Measurements from ENCODE around the gene TMEM175. TPM values are rescaled to one million over a fixed set of nuclear protein-coding genes. Genes with fewer than 3 reads are reported as not detected.

Gene TMEM175
- total and polyA plus RNA-seq, 2 of the 13 experiments (the other 11 are each of a cell fraction or from before 2014, with no cell fraction given) = 5.1 to 9.9 TPM

GRCh38 chr4:987624-988513 is 55.6 kb downstream of the TMEM175 start (continued):
- TF ChIP-seq, protein P1, sequence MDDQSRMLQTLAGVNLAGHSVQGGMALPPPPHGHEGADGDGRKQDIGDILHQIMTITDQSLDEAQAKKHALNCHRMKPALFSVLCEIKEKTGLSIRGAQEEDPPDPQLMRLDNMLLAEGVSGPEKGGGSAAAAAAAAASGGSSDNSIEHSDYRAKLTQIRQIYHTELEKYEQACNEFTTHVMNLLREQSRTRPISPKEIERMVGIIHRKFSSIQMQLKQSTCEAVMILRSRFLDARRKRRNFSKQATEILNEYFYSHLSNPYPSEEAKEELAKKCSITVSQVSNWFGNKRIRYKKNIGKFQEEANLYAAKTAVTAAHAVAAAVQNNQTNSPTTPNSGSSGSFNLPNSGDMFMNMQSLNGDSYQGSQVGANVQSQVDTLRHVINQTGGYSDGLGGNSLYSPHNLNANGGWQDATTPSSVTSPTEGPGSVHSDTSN (CRISPR knock-in tag; IDR thresholded peaks at IDR 0.05; ENCODE audit: borderline replicate concordance) = no peak
- no peak for TF ChIP-seq ZNF510 (CRISPR knock-in tag; IDR thresholded peaks at IDR 0.05; ENCODE audit: low read depth)
- no peak for TF ChIP-seq NCOA2 (CRISPR knock-in tag; IDR thresholded peaks at IDR 0.05)
- TF ChIP-seq PHF20 (CRISPR knock-in tag; IDR thresholded peaks at IDR 0.05) = peak; percentile 4; the same call in 1 of the 2 replicates
- TF ChIP-seq, protein P2, sequence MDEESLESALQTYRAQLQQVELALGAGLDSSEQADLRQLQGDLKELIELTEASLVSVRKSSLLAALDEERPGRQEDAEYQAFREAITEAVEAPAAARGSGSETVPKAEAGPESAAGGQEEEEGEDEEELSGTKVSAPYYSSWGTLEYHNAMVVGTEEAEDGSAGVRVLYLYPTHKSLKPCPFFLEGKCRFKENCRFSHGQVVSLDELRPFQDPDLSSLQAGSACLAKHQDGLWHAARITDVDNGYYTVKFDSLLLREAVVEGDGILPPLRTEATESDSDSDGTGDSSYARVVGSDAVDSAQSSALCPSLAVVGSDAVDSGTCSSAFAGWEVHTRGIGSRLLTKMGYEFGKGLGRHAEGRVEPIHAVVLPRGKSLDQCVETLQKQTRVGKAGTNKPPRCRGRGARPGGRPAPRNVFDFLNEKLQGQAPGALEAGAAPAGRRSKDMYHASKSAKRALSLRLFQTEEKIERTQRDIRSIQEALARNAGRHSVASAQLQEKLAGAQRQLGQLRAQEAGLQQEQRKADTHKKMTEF (CRISPR knock-in tag; IDR thresholded peaks at IDR 0.05) = no peak
- 0 out of 2 replicates have a peak, but pooled peaks have one; percentile 12 for TF ChIP-seq ZSCAN31 (CRISPR knock-in tag; IDR thresholded peaks at IDR 0.05; ENCODE audit: low read depth)
- TF ChIP-seq ZNF615 (CRISPR knock-in tag; IDR thresholded peaks at IDR 0.05; ENCODE audit: borderline replicate concordance) = no peak
- TF ChIP-seq, protein P3, sequence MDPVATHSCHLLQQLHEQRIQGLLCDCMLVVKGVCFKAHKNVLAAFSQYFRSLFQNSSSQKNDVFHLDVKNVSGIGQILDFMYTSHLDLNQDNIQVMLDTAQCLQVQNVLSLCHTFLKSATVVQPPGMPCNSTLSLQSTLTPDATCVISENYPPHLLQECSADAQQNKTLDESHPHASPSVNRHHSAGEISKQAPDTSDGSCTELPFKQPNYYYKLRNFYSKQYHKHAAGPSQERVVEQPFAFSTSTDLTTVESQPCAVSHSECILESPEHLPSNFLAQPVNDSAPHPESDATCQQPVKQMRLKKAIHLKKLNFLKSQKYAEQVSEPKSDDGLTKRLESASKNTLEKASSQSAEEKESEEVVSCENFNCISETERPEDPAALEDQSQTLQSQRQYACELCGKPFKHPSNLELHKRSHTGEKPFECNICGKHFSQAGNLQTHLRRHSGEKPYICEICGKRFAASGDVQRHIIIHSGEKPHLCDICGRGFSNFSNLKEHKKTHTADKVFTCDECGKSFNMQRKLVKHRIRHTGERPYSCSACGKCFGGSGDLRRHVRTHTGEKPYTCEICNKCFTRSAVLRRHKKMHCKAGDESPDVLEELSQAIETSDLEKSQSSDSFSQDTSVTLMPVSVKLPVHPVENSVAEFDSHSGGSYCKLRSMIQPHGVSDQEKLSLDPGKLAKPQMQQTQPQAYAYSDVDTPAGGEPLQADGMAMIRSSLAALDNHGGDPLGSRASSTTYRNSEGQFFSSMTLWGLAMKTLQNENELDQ (CRISPR knock-in tag; IDR thresholded peaks at IDR 0.05; ENCODE audit: borderline replicate concordance) = no peak
- TF ChIP-seq ZNF160 (CRISPR knock-in tag; IDR thresholded peaks at IDR 0.05) = no peak
- TF ChIP-seq KDM6A (CRISPR knock-in tag; IDR thresholded peaks at IDR 0.05; ENCODE audit: low read depth) = no peak
- no peak for TF ChIP-seq ZFP82 (CRISPR knock-in tag; IDR thresholded peaks at IDR 0.05; ENCODE audit: borderline replicate concordance)
- no peak for TF ChIP-seq TCF7 (IDR thresholded peaks at IDR 0.05; ENCODE audit: low read depth)
- no peak; the same call in 1 of the 2 replicates for TF ChIP-seq ZNF768 (CRISPR knock-in tag; IDR thresholded peaks at IDR 0.05)
- no peak for TF ChIP-seq ZMYM2 (CRISPR knock-in tag; IDR thresholded peaks at IDR 0.05)
- no peak for TF ChIP-seq ZNF772 (CRISPR knock-in tag; IDR thresholded peaks at IDR 0.05)
- TF ChIP-seq, protein P4, sequence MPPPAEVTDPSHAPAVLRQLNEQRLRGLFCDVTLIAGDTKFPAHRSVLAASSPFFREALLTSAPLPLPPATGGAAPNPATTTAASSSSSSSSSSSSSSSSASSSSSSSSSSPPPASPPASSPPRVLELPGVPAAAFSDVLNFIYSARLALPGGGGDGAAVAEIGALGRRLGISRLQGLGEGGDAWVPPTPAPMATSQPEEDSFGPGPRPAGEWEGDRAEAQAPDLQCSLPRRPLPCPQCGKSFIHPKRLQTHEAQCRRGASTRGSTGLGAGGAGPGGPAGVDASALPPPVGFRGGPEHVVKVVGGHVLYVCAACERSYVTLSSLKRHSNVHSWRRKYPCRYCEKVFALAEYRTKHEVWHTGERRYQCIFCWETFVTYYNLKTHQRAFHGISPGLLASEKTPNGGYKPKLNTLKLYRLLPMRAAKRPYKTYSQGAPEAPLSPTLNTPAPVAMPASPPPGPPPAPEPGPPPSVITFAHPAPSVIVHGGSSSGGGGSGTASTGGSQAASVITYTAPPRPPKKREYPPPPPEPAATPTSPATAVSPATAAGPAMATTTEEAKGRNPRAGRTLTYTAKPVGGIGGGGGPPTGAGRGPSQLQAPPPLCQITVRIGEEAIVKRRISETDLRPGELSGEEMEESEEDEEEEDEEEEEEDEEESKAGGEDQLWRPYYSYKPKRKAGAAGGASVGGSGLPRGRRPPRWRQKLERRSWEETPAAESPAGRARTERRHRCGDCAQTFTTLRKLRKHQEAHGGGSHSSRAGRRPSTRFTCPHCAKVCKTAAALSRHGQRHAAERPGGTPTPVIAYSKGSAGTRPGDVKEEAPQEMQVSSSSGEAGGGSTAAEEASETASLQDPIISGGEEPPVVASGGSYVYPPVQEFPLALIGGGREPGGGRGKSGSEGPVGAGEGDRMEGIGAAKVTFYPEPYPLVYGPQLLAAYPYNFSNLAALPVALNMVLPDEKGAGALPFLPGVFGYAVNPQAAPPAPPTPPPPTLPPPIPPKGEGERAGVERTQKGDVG (CRISPR knock-in tag; IDR thresholded peaks at IDR 0.05; ENCODE audit: borderline replicate concordance) = peak; percentile 77; the same call in 1 of the 2 replicates
- peak; percentile 52; the same call in 1 of the 2 replicates for TF ChIP-seq POLR2AphosphoS2 (IDR thresholded peaks at IDR 0.05; ENCODE audit: low read depth, low read length)
- no peak for TF ChIP-seq ZNF788 (CRISPR knock-in tag; IDR thresholded peaks at IDR 0.05; ENCODE audit: borderline replicate concordance)
- TF ChIP-seq RBM22 (optimal IDR thresholded peaks at IDR 0.05; ENCODE audit: low read length) = peak; percentile 85
- no peak for TF ChIP-seq ZNF17 (CRISPR knock-in tag; IDR thresholded peaks at IDR 0.05)
- TF ChIP-seq ATF1 (CRISPR knock-in tag; IDR thresholded peaks at IDR 0.05) = no peak

Data from HepG2 (cell line).